Activated gamma-delta T cell (primary cell): ENCODE results near the gene SHISAL2B.
"Not testable (repeated sequence)": the region's sequence is repeated elsewhere in the genome, so short reads cannot be mapped to it uniquely, and the experiment has no call there.

Experiments
- DNase-seq: peaks from one replicate; lab custom pipeline; 2025; lab: John Stamatoyannopoulos, UW

Gene SHISAL2B

GRCh38 chr5:64700765-64701164 is 10.5 kb downstream of the SHISAL2B start:
- DNase-seq, result no peak

DNA sequence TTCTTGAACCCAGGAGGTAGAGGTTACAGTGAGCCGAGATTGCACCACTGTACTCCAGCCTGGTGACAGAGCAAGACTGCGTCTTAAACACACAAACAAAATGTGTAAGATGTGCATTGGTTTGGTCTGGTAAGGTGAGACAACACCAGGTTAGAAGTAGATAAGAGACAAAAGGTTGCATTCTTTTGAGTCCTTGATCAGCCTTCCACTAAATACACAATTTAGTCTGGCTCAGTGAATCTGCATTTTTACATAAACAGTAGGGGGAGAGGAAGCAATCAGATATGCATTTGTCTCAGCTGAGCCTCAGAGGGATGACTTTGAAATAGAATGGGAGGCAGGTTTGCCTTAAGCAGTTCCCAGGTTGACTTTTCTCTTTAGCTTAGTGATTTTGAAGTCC is 15.8 kb downstream of the SHISAL2B start:
- not testable (repeated sequence) for DNase-seq

- DNase-seq, result no peak
Observed at GRCh38 chr5:64707191-64707590, 16.9 kb downstream of the SHISAL2B start.

DNA sequence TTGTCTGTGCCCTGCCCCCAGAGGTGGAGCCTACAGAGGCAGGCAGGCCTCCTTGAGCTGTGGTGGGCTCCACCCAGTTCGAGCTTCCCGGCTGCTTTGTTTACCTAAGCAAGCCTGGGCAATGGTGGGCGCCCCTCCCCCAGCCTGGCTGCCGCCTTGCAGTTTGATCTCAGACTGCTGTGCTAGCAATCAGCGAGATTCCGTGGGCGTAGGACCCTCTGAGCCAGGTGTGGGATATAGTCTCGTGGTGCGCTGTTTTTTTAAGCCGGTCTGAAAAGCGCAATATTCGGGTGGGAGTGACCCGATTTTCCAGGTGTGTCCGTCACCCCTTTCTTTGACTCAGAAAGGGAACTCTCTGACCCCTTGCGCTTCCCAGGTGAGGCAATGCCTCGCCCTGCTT is 24.2 kb downstream of the SHISAL2B start:
- DNase-seq, result not testable (repeated sequence)

- DNase-seq, result no peak
Observed at GRCh38 chr5:64722588-64722987, 32.3 kb downstream of the SHISAL2B start.

GRCh38 chr5:64727150-64727549 is 36.8 kb downstream of the SHISAL2B start:
- DNase-seq, result no peak

DNA sequence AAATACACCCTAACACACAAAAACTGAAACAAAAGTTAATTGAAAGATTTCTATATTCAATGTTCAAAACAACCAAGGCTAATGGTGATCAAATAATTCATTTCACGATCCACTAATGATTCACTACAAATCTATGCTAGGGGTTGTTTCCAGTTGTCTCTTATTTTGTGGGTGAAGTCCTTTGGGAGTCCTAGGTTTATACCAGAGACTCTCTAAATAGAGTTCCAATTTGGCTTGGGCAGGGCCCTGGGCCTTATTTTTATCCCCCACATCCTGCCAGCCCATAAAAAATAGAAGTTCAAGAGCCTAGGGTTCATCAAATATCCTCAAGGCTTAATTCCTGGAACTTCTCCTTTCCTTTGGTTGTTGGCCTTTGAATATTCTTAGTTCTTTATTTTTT is 52.1 kb downstream of the SHISAL2B start:
- DNase-seq, result no peak

GRCh38 chr5:64742821-64743220 is 52.5 kb downstream of the SHISAL2B start:
- no peak for DNase-seq

- no peak for DNase-seq
Observed at GRCh38 chr5:64744914-64745313, 54.6 kb downstream of the SHISAL2B start.

GRCh38 chr5:64746446-64746845 is 56.1 kb downstream of the SHISAL2B start:
- DNase-seq, result no peak

DNA sequence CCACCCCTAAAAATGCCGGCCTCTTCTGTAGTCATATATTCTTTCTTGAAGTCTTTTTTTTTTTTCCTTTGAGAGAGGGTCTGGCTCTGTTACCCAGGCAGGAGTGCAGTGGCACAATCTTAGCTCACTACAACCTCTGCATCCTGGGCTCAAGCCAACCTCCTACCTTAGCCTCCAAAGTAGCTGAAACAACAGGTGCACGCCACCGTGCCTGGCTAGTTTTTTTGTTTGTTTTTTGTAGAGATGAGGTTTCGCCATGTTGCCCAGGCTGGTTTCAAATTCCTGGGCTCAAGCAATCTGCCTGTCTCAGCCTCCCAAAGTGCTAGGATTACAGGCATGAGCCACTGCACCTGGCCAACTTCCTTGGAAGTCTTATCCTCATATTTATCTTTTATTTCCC is 59.1 kb downstream of the SHISAL2B start:
- no peak for DNase-seq

- DNase-seq, result no peak
Observed at GRCh38 chr5:64754066-64754465, 63.8 kb downstream of the SHISAL2B start.

GRCh38 chr5:64758901-64759300 is 68.6 kb downstream of the SHISAL2B start:
- no peak for DNase-seq

- DNase-seq, result no peak
Observed at GRCh38 chr5:64759960-64760660, 69.8 kb downstream of the SHISAL2B start.

DNA sequence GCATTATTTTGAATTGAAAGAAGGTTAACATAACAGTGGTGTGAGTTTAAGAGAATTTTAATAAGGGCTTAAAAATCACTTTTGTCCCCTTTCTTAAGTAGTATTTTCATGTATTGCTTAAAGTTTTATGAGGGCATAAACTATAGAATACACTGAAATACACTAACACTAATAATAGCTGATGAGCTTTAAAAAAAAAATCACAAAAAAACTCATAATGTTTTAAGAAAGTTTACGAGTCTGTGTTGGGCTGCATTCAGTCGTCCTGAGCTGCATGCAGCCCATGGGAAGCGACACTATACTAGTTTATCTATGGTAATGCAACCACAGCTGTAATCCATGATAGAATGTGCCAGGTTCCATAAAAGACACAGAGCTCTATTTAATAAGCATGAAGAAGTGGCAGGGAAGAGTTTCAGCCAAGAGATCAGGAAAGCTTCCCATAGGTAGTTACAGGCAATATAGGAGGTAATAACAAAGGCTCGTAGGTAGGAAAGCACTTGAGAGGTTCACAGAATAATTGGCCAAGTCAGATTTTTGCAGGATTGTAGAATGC is 73.7 kb downstream of the SHISAL2B start:
- no peak for DNase-seq

- DNase-seq, result no peak
Observed at GRCh38 chr5:64765804-64766504, 75.7 kb downstream of the SHISAL2B start.

- DNase-seq, result no peak
Observed at GRCh38 chr5:64766941-64767340, 76.6 kb downstream of the SHISAL2B start.
